ENCODE results near the gene EI24. TPM values are rescaled to one million over a fixed set of nuclear protein-coding genes. Genes with fewer than 3 reads are reported as not detected.

Gene EI24
- total and polyA plus RNA-seq, 9 of the 15 experiments (the other 6 are each of a cell fraction or from before 2014, with no cell fraction given) = 50.4 to 260 (median 168) TPM

- TF ChIP-seq ZNF507 (tag; conservative IDR thresholded peaks at IDR 0.05) = no peak
- no peak; the same call in none of the 2 replicates for TF ChIP-seq KLF1 (tag; IDR thresholded peaks at IDR 0.05)
- no peak for TF ChIP-seq STAT5B (CRISPR knock-in tag; IDR thresholded peaks at IDR 0.05)
- TF ChIP-seq, protein P1, sequence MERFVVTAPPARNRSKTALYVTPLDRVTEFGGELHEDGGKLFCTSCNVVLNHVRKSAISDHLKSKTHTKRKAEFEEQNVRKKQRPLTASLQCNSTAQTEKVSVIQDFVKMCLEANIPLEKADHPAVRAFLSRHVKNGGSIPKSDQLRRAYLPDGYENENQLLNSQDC (CRISPR knock-in tag; IDR thresholded peaks at IDR 0.05) = no peak
- no peak for TF ChIP-seq ZNF253 (CRISPR knock-in tag; conservative IDR thresholded peaks at IDR 0.05)
- TF ChIP-seq ZNF644 (tag; IDR thresholded peaks at IDR 0.05; ENCODE audit: low read depth) = no peak; the same call in 1 of the 2 replicates
- no peak for TF ChIP-seq ZNF79 (CRISPR knock-in tag; IDR thresholded peaks at IDR 0.05; ENCODE audit: low read depth)
- TF ChIP-seq, protein P2, sequence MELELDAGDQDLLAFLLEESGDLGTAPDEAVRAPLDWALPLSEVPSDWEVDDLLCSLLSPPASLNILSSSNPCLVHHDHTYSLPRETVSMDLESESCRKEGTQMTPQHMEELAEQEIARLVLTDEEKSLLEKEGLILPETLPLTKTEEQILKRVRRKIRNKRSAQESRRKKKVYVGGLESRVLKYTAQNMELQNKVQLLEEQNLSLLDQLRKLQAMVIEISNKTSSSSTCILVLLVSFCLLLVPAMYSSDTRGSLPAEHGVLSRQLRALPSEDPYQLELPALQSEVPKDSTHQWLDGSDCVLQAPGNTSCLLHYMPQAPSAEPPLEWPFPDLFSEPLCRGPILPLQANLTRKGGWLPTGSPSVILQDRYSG (tag; conservative IDR thresholded peaks at IDR 0.05; ENCODE audit: low read depth) = no peak
- peak; percentile 88; the same call in 1 of the 2 replicates for TF ChIP-seq ZBTB7A (IDR thresholded peaks at IDR 0.05; ENCODE audit: borderline replicate concordance, control insufficient read depth, low read depth, low read length)
- no peak for TF ChIP-seq MED1 (CRISPR knock-in tag; IDR thresholded peaks at IDR 0.05; ENCODE audit: borderline replicate concordance)
- TF ChIP-seq FOXM1 (IDR thresholded peaks at IDR 0.05; ENCODE audit: low read depth) = peak; percentile 50
- TF ChIP-seq FOXM1 (CRISPR knock-in tag; IDR thresholded peaks at IDR 0.05; ENCODE audit: low read depth) = no peak
- TF ChIP-seq, protein P3, sequence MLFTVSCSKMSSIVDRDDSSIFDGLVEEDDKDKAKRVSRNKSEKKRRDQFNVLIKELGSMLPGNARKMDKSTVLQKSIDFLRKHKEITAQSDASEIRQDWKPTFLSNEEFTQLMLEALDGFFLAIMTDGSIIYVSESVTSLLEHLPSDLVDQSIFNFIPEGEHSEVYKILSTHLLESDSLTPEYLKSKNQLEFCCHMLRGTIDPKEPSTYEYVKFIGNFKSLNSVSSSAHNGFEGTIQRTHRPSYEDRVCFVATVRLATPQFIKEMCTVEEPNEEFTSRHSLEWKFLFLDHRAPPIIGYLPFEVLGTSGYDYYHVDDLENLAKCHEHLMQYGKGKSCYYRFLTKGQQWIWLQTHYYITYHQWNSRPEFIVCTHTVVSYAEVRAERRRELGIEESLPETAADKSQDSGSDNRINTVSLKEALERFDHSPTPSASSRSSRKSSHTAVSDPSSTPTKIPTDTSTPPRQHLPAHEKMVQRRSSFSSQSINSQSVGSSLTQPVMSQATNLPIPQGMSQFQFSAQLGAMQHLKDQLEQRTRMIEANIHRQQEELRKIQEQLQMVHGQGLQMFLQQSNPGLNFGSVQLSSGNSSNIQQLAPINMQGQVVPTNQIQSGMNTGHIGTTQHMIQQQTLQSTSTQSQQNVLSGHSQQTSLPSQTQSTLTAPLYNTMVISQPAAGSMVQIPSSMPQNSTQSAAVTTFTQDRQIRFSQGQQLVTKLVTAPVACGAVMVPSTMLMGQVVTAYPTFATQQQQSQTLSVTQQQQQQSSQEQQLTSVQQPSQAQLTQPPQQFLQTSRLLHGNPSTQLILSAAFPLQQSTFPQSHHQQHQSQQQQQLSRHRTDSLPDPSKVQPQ (CRISPR knock-in tag; IDR thresholded peaks at IDR 0.05; ENCODE audit: borderline replicate concordance) = no peak
- no peak for TF ChIP-seq MXD1 (CRISPR knock-in tag; IDR thresholded peaks at IDR 0.05; ENCODE audit: borderline replicate concordance, poor library complexity, severe bottlenecking)
- no peak for TF ChIP-seq ZBTB8A (IDR thresholded peaks at IDR 0.05; ENCODE audit: partially characterized antibody)
- TF ChIP-seq DDX20 (tag; IDR thresholded peaks at IDR 0.05; ENCODE audit: low read depth) = no peak
- TF ChIP-seq NR2F6 (CRISPR knock-in tag; IDR thresholded peaks at IDR 0.05) = no peak
- no peak for TF ChIP-seq KLF16 (IDR thresholded peaks at IDR 0.05)
- TF ChIP-seq DPF2 (IDR thresholded peaks at IDR 0.05) = peak; percentile 45
- TF ChIP-seq THRB (CRISPR knock-in tag; conservative IDR thresholded peaks at IDR 0.05) = 0 out of 2 replicates have a peak, but pooled peaks have one; percentile 59
- TF ChIP-seq HNRNPUL1 (IDR thresholded peaks at IDR 0.05; ENCODE audit: low read length) = no peak
- TF ChIP-seq LEF1 (IDR thresholded peaks at IDR 0.05) = no peak
- TF ChIP-seq ZNF197 (CRISPR knock-in tag; IDR thresholded peaks at IDR 0.05; ENCODE audit: low read depth) = no peak
Measured at GRCh38 chr11:125568970-125569914, at the start of gene EI24 (continued).
